Stimulated activated CD8-positive, alpha-beta memory T cell treated with anti-CD3 and anti-CD28 coated beads, Interleukin-4, amount 100 ng/mL, for 48 hours (primary cell): ENCODE results near the gene TSFM.

ENCODE experiments used
- DNase-seq: peaks from one replicate; pipeline ENCODE4 v3.0.0-alpha.2; 2020

Gene TSFM

GRCh38 chr12:57782243-57782607 lies 362 bp upstream of the TSFM start:
- no peak for DNase-seq

- DNase-seq, result no peak
These were observed 847 bp downstream of the TSFM start for GRCh38 chr12:57783466-57783801.

GRCh38 chr12:57783861-57784260 lies 1.3 kb downstream of the TSFM start:
- DNase-seq, result no peak

- no peak for DNase-seq
These were observed 11.3 kb downstream of the TSFM start for GRCh38 chr12:57793920-57794319.

GRCh38 chr12:57795354-57795753 lies 12.8 kb downstream of the TSFM start:
- DNase-seq, result no peak

GRCh38 chr12:57796996-57797395 lies 14.4 kb downstream of the TSFM start:
- DNase-seq, result no peak

GRCh38 chr12:57797933-57798332 lies 15.3 kb downstream of the TSFM start:
- DNase-seq, result no peak

GRCh38 chr12:57800965-57801364 lies 18.4 kb downstream of the TSFM start:
- DNase-seq, result no peak

- DNase-seq, result no peak
These were observed 20.0 kb downstream of the TSFM start for GRCh38 chr12:57802607-57803006.

GRCh38 chr12:57803319-57803893 lies 20.8 kb downstream of the TSFM start:
- DNase-seq, result peak; percentile 47

GRCh38 chr12:57806677-57807076 lies 24.1 kb downstream of the TSFM start:
- no peak for DNase-seq

GRCh38 chr12:57807285-57807684 lies 24.7 kb downstream of the TSFM start:
- no peak for DNase-seq

- no peak for DNase-seq
These were observed 25.8 kb downstream of the TSFM start for GRCh38 chr12:57808351-57808750.

- DNase-seq, result no peak
These were observed 26.8 kb downstream of the TSFM start for GRCh38 chr12:57809425-57809824.

GRCh38 chr12:57810450-57810849 lies 27.9 kb downstream of the TSFM start:
- DNase-seq, result no peak

GRCh38 chr12:57811028-57811755 lies 28.6 kb downstream of the TSFM start:
- no peak for DNase-seq

GRCh38 chr12:57813111-57813970 lies 30.8 kb downstream of the TSFM start:
- DNase-seq, result no peak

- no peak for DNase-seq
These were observed 31.6 kb downstream of the TSFM start for GRCh38 chr12:57813971-57814772.

GRCh38 chr12:57815177-57816000 lies 32.8 kb downstream of the TSFM start:
- no peak for DNase-seq

GRCh38 chr12:57816001-57816854 lies 33.6 kb downstream of the TSFM start:
- no peak for DNase-seq

- no peak for DNase-seq
These were observed 34.2 kb downstream of the TSFM start for GRCh38 chr12:57816855-57817151.
